HUES64 (cell line): ENCODE data around the gene TMPO.
A peak's percentile ranks its signal among the peaks of the same experiment; 100 is the strongest.

Experiments
- H3K27ac ChIP-seq: 2 replicates; pipeline ENCODE4 v1.7.0; 2013; ENCODE audit warnings: low read depth, low read length, inconsistent platforms
- H3K27me3 ChIP-seq: 2 replicates; pipeline ENCODE4 v1.6.1; 2013; ENCODE audit warnings: mild to moderate bottlenecking, low read length; ENCODE audit not compliant: insufficient read depth
- H3K36me3 ChIP-seq: 2 replicates; pipeline ENCODE4 v1.6.1; 2013; ENCODE audit warnings: mild to moderate bottlenecking, low read length; ENCODE audit not compliant: insufficient read depth
- H3K4me1 ChIP-seq: 2 replicates; pipeline ENCODE4 v1.6.1; 2013; ENCODE audit warnings: mild to moderate bottlenecking, low read length, moderate library complexity; ENCODE audit not compliant: insufficient read depth
- H3K4me3 ChIP-seq: 2 replicates; pipeline ENCODE4 v1.5.1; 2013; ENCODE audit warnings: mild to moderate bottlenecking, low read length, moderate library complexity
- H3K9ac ChIP-seq: 2 replicates; pipeline ENCODE4 v1.6.1; 2013; ENCODE audit warnings: mild to moderate bottlenecking, low read depth, low read length
- H3K9me3 ChIP-seq: 2 replicates; pipeline ENCODE4 v1.6.1; 2013; ENCODE audit warnings: low read depth, low read length; ENCODE audit not compliant: insufficient read depth
- WGBS: fragments of 150-250, 120-280 bp; methylation state at CpG from one replicate; pipeline ENCODE4 v1.1.7; 2013; ENCODE audit warnings: missing lambda C conversion rate; 5-methylcytosine and 5-hydroxymethylcytosine counted together

TMPO gene

GRCh38 chr12:98579835-98580234 lies 64.4 kb downstream of the TMPO start:
- H3K9ac ChIP-seq, result no peak overlapping the region
- H3K4me1 ChIP-seq, result no peaks in the 10 kb centered on the region
- no peaks in the 10 kb centered on the region for H3K36me3 ChIP-seq
- no peaks in the 10 kb centered on the region for H3K9me3 ChIP-seq
- WGBS, result 94% methylated on average over 3 of the region's 3 CpGs
- no peak overlapping the region for H3K27ac ChIP-seq
- H3K4me3 ChIP-seq, result no peak overlapping the region
- H3K27me3 ChIP-seq, result no peaks in the 10 kb centered on the region

DNA sequence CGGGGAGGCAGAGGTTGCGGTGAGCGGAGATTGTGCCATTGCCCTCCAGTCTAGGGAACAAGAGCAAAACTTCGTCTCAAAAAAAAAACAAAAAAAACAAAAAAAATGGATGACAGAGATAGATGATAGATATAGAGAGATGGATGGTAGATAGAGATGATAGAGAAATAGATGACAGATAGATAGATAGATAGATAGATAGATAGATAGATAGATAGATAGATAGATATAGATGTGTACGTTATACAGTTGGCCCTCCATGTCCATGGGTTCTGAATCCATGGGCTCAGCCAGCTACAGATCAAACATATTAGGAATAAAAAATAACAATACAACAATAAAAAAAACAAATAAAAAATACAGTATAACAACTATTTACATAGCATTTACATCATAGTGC lies 65.3 kb downstream of the TMPO start:
- Histone ChIP-seq H3K27ac (no peak overlapping the region), H3K4me1 (no peaks in the 10 kb centered on the region), H3K27me3 (no peaks in the 10 kb centered on the region), H3K36me3 (no peaks in the 10 kb centered on the region), H3K4me3 (no peak overlapping the region), H3K9ac (no peak overlapping the region), H3K9me3 (no peaks in the 10 kb centered on the region)
- WGBS, result 85% methylated on average over 5 of the region's 5 CpGs

GRCh38 chr12:98581101-98581500 lies 65.7 kb downstream of the TMPO start:
- Histone ChIP-seq H3K27me3 (no peaks in the 10 kb centered on the region), H3K9ac (no peak overlapping the region), H3K36me3 (no peaks in the 10 kb centered on the region), H3K4me1 (no peaks in the 10 kb centered on the region), H3K4me3 (no peak overlapping the region), H3K27ac (no peak overlapping the region), H3K9me3 (no peaks in the 10 kb centered on the region)
- WGBS, result no CpG with 5 or more reads among the region's 1 CpG

GRCh38 chr12:98582093-98582492 lies 66.7 kb downstream of the TMPO start:
- 83% methylated on average over 6 of the region's 6 CpGs for WGBS
- Histone ChIP-seq H3K27me3 (no peaks in the 10 kb centered on the region), H3K4me1 (no peaks in the 10 kb centered on the region), H3K9me3 (no peaks in the 10 kb centered on the region), H3K9ac (no peak overlapping the region), H3K4me3 (no peak overlapping the region), H3K27ac (no peak overlapping the region), H3K36me3 (no peaks in the 10 kb centered on the region)

DNA sequence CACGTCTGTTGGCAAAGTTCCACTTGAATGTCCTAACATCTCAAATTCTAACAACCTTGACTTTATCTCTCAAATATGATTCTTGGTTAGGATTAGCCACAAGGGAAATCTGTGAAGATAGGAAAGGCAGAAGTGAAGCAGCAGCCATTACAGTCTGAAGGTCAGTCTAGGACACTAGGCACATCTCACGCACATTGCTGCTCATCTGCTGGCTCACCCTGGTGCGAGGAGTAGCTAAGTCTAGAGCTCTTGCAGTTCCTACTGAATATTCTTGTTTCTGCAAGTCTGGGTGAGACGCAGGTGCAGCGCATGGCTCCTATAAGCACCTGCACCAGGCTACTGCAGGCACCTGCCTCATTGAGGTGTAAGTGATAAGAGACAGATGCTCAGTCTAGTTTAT lies 71.7 kb downstream of the TMPO start:
- no peaks in the 10 kb centered on the region for H3K4me1 ChIP-seq
- WGBS, result 93% methylated on average over 5 of the region's 5 CpGs

GRCh38 chr12:98591209-98591608 lies 75.8 kb downstream of the TMPO start:
- Histone ChIP-seq H3K4me1 (peaks cover 15% of the 10 kb centered on the region; the same call in 1 of the 2 replicates), H3K27me3 (no peaks in the 10 kb centered on the region), H3K9me3 (no peaks in the 10 kb centered on the region), H3K27ac (no peak overlapping the region), H3K9ac (no peak overlapping the region), H3K36me3 (peaks cover 13% of the 10 kb centered on the region), H3K4me3 (no peak overlapping the region)
- WGBS, result 95% methylated on average over 3 of the region's 4 CpGs

More for the DNA sequence above, 71.7 kb downstream of the TMPO start:
- Histone ChIP-seq H3K9me3 (no peaks in the 10 kb centered on the region), H3K36me3 (no peaks in the 10 kb centered on the region), H3K9ac (no peak overlapping the region), H3K4me3 (no peak overlapping the region), H3K27me3 (no peaks in the 10 kb centered on the region), H3K27ac (no peak overlapping the region)

DNA sequence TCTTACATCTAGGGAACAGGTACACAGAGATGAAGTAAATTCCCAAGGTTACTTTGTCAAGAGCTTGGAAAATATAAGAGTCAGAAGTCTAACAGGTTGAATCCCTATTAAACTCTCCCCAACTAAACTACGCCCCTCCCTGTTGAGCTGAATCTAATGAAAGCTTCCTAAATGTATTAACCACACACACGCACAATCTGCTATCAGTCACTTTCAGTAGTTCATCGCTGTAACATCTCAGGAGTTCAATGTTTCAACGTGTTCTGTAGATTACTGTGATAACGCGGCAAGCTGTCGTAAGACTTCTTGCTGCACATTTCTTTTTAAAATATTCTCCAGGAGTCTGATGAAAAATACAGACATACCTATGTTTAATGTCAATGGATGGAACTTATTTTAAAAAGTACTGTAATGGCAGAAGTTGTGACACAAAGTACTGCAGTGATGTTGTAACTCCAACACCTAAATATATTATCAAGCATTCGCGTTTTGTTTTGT lies 77.5 kb downstream of the TMPO start:
- peaks cover 15% of the 10 kb centered on the region; the same call in 1 of the 2 replicates for H3K4me1 ChIP-seq
- peak overlapping the region; percentile 79 for H3K4me3 ChIP-seq

GRCh38 chr12:98593351-98594049 lies 78.1 kb downstream of the TMPO start, which contains the start of gene SLC25A3:
TSS of gene SLC25A3 (plus strand) at chr12:98593686. CDS start at chr12:98593979, 293 bp downstream.
- peak within 1 kb of the TSS; percentile 79 for H3K4me3 ChIP-seq
- H3K27me3 ChIP-seq, result no peaks in the 10 kb centered on the region
- H3K9me3 ChIP-seq, result no peaks in the 10 kb centered on the region
- H3K9ac ChIP-seq, result peak within 1 kb of the TSS; percentile 98
- H3K36me3 ChIP-seq, result peaks cover 36% of the 10 kb centered on the region
- peak within 1 kb of the TSS; percentile 90 for H3K27ac ChIP-seq
- peaks cover 15% of the 10 kb centered on the region; the same call in 1 of the 2 replicates for H3K4me1 ChIP-seq
- under 1% methylated on average over 67 of the region's 67 CpGs for WGBS

More for the DNA sequence above, 77.5 kb downstream of the TMPO start:
- Histone ChIP-seq H3K27me3 (no peaks in the 10 kb centered on the region), H3K27ac (peak overlapping the region; percentile 65), H3K9me3 (no peaks in the 10 kb centered on the region), H3K36me3 (peaks cover 30% of the 10 kb centered on the region), H3K9ac (peak overlapping the region; percentile 80)
- 69% methylated on average over 9 of the region's 9 CpGs for WGBS

DNA sequence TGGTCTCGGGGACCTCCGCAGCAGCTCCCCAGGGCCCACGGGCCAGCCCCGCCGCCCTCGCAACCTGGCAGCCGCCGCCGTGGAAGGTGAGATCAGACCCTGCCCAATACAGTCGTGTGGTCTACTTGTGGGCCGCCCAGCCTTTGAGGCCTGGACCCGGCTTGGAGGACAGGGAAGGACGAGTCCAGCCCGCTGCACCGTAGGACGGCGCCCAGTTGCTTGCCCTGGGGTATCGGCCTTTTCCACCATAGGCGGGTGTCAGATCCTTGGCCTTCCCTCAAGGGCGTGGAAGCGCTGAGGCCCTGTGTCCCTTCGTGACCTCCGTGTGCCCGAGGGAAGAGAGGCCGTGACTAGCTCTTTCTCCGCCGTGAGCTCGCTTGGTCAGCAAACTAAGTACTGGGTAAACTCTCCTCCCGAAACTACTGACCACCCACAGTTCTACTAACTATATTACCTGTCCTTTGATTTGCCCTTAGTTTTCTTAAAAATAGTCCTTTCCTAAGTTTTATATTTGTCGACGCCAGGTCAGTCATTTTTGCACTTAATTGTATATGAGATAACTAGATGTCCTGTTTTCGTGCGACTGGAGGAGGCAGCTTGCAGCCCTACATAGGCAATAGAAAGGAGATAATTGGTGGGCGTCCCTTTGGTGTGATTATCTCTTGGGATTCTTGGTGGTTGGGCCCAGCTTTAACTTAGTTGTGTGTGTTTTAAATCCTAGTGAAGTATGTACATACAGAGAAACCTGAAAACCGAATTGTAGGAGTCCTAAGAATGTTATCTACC lies 78.9 kb downstream of the TMPO start:
- Histone ChIP-seq H3K4me3 (peak overlapping the region; percentile 79), H3K27me3 (no peaks in the 10 kb centered on the region), H3K9me3 (no peaks in the 10 kb centered on the region), H3K4me1 (peaks cover 15% of the 10 kb centered on the region; the same call in 1 of the 2 replicates), H3K27ac (peak overlapping the region; percentile 90), H3K36me3 (peaks cover 44% of the 10 kb centered on the region), H3K9ac (peak overlapping the region; percentile 98)
- WGBS, result under 1% methylated on average over 35 of the region's 35 CpGs

GRCh38 chr12:98595243-98595988 lies 80.0 kb downstream of the TMPO start:
- no peaks in the 10 kb centered on the region for H3K9me3 ChIP-seq
- 89% methylated on average over 2 of the region's 3 CpGs for WGBS
- peaks cover 55% of the 10 kb centered on the region for H3K36me3 ChIP-seq
- H3K9ac ChIP-seq, result peak overlapping the region; percentile 98
- H3K27ac ChIP-seq, result no peak overlapping the region
- no peaks in the 10 kb centered on the region for H3K27me3 ChIP-seq
- H3K4me1 ChIP-seq, result peaks cover 15% of the 10 kb centered on the region; the same call in 1 of the 2 replicates
- H3K4me3 ChIP-seq, result peak overlapping the region; percentile 79
